22Rv1 (cell line): ENCODE data around the gene CT47C1.

Experiments used
- H3K27ac ChIP-seq: fragments of 450-650 bp; 2 replicates; pipeline ENCODE4 v1.5.1; 2017
- ZFX ChIP-seq: fragments of 450-650 bp; IDR thresholded peaks from 2 replicates; pipeline ENCODE4 v1.6.1; 2017; ENCODE audit warnings: antibody characterized with exemption, borderline replicate concordance
- TF ChIP-seq, protein P1 (sequence below): fragments of 450-650 bp; IDR thresholded peaks from 2 replicates; pipeline ENCODE4 v1.5.1; 2017; ENCODE audit warnings: mild to moderate bottlenecking

CT47C1 gene

DNA sequence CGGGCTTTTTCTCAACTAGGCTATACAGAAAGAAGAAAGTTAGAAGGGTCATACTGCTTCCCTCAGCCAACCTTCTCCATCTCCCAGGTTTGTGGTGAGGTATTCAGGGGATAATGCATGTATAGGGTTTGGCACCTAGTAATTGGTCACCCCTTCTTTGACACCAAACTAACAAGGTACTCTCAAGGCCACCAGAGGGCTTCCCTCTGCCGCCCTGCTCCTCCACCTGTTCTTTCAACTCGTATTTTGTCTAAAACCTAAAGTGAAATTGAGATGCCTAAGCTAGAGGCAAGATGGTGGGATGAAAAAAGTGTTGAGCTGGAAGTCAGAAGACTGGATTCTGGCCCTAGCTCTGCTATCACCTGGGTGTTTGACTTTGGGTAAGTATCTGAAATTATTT, 22.0 kb downstream of the CT47C1 start:
- TF ChIP-seq, protein P1, sequence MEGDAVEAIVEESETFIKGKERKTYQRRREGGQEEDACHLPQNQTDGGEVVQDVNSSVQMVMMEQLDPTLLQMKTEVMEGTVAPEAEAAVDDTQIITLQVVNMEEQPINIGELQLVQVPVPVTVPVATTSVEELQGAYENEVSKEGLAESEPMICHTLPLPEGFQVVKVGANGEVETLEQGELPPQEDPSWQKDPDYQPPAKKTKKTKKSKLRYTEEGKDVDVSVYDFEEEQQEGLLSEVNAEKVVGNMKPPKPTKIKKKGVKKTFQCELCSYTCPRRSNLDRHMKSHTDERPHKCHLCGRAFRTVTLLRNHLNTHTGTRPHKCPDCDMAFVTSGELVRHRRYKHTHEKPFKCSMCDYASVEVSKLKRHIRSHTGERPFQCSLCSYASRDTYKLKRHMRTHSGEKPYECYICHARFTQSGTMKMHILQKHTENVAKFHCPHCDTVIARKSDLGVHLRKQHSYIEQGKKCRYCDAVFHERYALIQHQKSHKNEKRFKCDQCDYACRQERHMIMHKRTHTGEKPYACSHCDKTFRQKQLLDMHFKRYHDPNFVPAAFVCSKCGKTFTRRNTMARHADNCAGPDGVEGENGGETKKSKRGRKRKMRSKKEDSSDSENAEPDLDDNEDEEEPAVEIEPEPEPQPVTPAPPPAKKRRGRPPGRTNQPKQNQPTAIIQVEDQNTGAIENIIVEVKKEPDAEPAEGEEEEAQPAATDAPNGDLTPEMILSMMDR, result no peak
- TF ChIP-seq ZFX, result no peak
- H3K27ac ChIP-seq, result peak overlapping the region; percentile 68

DNA sequence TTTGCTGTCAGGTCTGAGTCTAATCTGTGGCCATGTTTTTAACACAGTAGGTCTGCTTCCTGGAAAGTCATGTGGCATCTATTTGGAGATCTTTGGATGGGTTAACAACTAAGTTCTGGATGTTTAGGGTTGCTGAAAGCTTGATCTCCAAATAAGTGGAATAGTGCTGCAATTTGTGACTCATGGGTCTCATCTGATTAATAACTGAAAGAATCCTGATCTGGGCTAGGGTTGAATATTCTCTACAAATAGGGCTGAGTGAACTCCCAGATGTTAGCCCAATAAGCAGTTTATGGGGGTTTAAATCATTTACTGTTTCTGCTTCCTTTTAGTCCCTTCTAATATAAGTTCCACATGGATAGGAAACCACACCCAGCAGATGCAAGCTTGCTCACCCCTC, 23.1 kb downstream of the CT47C1 start:
- no peak for TF ChIP-seq ZFX
- TF ChIP-seq, protein P1, result no peak
- no peak overlapping the region for H3K27ac ChIP-seq

DNA sequence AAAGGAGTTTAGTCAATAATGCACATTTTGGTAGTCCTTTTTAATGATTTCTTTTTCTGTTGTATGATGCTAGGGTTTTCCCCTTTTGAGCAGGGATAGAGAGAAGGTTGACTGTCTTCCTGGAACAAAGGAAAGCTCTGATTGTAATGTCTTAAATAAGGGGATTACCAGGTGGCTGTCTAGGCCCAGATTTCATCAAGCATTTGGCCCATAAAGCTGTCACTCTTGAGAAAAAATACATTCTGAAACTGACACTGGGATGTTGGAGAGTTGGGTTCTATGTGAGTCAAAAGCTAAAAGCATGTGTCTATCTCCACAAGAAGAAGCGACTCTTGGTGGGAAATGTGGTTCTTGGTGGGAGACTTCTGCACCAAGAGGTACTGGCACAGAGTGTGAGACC, 28.4 kb downstream of the CT47C1 start:
- no peak for TF ChIP-seq ZFX
- TF ChIP-seq, protein P1, result no peak
- H3K27ac ChIP-seq, result no peak overlapping the region

DNA sequence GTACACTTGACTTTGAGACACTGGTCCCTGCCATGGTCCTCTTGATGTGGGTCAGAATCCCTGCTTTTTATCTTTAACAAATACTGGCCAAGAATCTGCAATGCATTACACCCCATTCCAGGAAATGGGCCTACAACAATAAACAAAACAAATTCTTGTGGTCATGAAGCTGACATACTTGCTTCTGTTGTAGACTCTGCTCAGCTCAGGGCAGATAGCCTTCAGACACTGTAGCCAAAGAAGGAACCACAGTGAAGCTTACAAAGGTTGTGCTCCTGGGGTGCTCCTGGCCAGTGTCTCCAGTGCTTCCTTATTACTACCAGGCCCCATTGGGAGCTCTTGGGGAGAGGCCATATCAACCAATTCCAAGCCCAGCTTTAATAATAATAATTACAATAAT, 33.0 kb downstream of the CT47C1 start:
- TF ChIP-seq, protein P1, result no peak
- TF ChIP-seq ZFX, result no peak
- H3K27ac ChIP-seq, result no peak overlapping the region

GRCh38 chrX:119107206-119107605, 34.4 kb downstream of the CT47C1 start:
- no peak overlapping the region for H3K27ac ChIP-seq
- TF ChIP-seq, protein P1, result no peak
- TF ChIP-seq ZFX, result no peak

GRCh38 chrX:119118780-119119395, 46.1 kb downstream of the CT47C1 start:
- H3K27ac ChIP-seq, result no peak overlapping the region
- TF ChIP-seq, protein P1, result peak; percentile 64
- TF ChIP-seq ZFX, result no peak

DNA sequence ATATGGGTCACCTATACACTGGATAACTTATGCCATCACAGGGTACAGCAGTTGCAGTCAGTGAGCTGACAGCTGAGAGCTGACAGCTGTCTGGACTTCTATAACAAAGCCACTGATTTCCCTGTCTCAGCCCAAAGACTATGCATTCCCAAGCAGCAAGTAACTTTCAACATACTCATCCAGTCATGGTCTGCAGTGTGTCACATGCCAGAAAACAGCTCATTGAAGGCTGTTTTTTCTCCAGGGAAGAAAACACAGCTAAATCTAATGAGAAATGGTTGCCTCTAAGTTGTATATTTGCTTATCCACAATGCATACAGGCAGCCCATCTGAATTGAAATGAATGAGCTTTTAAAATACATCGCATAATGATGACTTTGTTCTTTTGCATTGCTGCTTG, 48.5 kb downstream of the CT47C1 start:
- H3K27ac ChIP-seq, result no peak overlapping the region
- TF ChIP-seq, protein P1, result no peak
- no peak for TF ChIP-seq ZFX
